ENCODE measurements around the gene CAMP.

- no peak for TF ChIP-seq TAF1 (IDR thresholded peaks at IDR 0.05; ENCODE audit: low read depth)
- no peak for TF ChIP-seq CTCF (IDR thresholded peaks at IDR 0.05; ENCODE audit: poor library complexity, severe bottlenecking)
- no peak for TF ChIP-seq EZH2 (IDR thresholded peaks at IDR 0.05; ENCODE audit: borderline replicate concordance, insufficient read depth, low read length, poor library complexity, severe bottlenecking)
- no peak for TF ChIP-seq RAD21 (conservative IDR thresholded peaks at IDR 0.05)
- no peak for TF ChIP-seq REST (IDR thresholded peaks at IDR 0.05; ENCODE audit: borderline replicate concordance)
- no peak for TF ChIP-seq POLR2AphosphoS5 (IDR thresholded peaks at IDR 0.05)
- no peak for TF ChIP-seq EP300 (conservative IDR thresholded peaks at IDR 0.05; ENCODE audit: poor library complexity, severe bottlenecking)
- TF ChIP-seq MXI1 (conservative IDR thresholded peaks at IDR 0.05; ENCODE audit: poor library complexity, severe bottlenecking) = no peak
- no peak for TF ChIP-seq SMC3 (conservative IDR thresholded peaks at IDR 0.05; ENCODE audit: poor library complexity)
Measured at GRCh38 chr3:48219543-48219942, 3.8 kb upstream of the CAMP start.
